ENCODE measurements around the gene PLCB3.

- TF ChIP-seq FOXA1 (IDR thresholded peaks at IDR 0.05): no peak
- no peak for TF ChIP-seq BHLHE40 (IDR thresholded peaks at IDR 0.05; ENCODE audit: borderline replicate concordance)
- no peak for TF ChIP-seq ZNF384 (IDR thresholded peaks at IDR 0.05)
- TF ChIP-seq HDGF (IDR thresholded peaks at IDR 0.05; ENCODE audit: borderline replicate concordance): no peak
Measured at GRCh38 chr11:64251016-64251752, at the start of gene PLCB3.
